Embryonic facial prominence (tissue), 1 donor: ENCODE measurements around the gene WDR43.

Source experiments
- DNase-seq: peaks from one replicate; pipeline ENCODE4 v3.0.0-alpha.2; 2016; ENCODE audit errors: extremely low spot score

The WDR43 gene

DNA sequence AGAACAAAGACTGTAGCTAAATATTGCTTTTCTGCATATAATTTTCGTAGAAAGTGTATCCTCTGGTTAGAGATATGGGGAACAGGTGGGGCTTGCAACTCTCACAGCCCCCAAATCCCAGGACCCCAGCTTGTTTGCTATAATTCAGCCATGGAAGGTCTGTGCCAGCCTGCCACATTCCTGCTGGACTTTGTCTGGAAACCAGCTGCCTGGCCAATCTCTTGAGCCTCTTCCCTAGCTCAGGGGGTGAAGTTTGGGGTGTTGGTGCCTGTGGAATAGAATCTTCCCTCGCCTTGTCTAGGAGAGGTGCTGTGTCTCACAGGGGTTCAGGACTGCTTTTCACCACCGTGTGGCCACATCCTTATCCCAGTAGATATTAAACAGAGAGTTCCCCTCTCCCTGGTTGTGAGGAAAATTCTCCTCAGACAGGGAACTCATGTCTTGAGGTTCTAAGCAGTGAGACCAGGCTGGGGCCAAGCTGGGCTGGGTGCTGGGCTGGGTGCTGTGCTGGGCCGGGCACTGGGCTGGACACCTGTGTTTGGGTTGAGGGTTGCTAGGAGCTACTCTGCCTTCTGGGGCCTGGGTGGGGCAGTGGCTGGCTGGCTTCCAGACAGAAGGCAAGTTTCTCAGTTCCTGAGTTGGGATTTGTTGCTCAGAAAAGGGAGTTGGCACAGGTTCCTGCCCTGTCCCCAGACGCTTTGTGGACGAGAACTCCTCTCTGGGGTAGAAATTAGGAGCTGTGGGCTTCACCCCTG lies 98.9 kb downstream of the WDR43 start:
- no peak for DNase-seq

GRCh38 chr2:28994074-28994473 lies 99.6 kb downstream of the WDR43 start:
- no peak for DNase-seq

DNA sequence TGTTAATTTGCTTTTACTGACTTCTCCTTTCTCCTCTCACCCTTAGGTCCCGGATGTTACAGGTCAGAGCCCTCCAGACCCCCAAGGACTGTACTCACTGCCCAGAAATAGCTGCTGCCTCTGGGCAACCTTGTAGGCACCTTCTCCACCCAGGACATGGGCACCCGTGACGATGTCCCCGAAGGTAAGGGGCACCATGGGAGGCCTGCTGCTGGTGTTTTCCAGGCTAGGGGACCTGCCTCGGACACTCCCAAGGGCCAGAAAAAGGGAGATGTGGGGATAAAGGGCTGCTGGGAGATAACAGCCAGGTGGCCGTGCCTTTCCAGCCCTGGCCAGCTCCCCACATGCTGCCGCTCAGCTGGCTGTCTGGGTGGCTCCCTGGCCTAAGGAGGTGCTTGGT lies 100.2 kb downstream of the WDR43 start:
- no peak for DNase-seq

GRCh38 chr2:28995765-28996750 lies 101.6 kb downstream of the WDR43 start:
- DNase-seq: no peak

- DNase-seq: no peak
Observed at GRCh38 chr2:28997237-28997846, 102.9 kb downstream of the WDR43 start.
